GM19467 (cell line): ENCODE measurements around the gene ALKBH5.
"Not testable (repeated sequence)": the region's sequence is repeated elsewhere in the genome, so short reads cannot be mapped to it uniquely, and the experiment has no call there.

ENCODE experiments used
- ATAC-seq: cut with Tn5 transposase; IDR thresholded peaks from one replicate; pipeline ENCODE4 v1.9.1; 2021; ENCODE audit warnings: mild to moderate bottlenecking, moderate library complexity; ENCODE audit not compliant: unreplicated experiment

Gene ALKBH5

GRCh38 chr17:18216906-18217305 is 33.3 kb downstream of the ALKBH5 start:
- ATAC-seq = not testable (repeated sequence)

GRCh38 chr17:18217412-18218015 is 33.9 kb downstream of the ALKBH5 start:
- no peak for ATAC-seq

DNA sequence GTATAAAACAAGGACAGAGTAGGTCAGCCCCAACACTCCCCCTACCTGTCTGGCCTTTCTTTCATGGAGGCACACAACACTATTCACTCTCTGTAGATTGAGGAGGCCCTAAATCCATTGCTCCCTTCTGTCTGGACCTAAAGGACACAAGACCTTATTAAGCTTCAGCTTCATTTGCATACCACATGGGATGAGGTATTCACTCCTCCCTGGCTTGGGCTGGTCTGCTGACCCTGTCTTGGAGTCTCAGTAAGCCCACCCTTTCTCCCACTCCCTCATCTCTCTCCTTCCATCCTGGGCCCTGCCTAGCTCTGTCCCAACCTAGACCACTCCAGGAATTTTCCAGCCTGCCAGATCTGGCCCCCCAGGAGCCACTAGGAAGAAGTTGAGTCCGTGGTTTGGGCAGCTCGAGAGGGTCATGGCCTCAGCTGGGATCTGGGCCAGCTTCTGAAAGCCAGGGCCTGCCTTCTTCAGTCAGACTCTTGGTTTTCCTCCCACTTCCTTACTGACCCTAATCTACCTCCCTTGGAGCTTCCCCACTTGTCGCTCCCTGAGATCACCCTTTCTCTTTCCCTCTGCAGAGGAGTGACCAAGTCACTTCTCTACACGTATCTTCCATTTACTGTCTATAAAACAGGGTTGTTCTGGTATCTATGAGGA is 35.3 kb downstream of the ALKBH5 start:
- no peak for ATAC-seq

DNA sequence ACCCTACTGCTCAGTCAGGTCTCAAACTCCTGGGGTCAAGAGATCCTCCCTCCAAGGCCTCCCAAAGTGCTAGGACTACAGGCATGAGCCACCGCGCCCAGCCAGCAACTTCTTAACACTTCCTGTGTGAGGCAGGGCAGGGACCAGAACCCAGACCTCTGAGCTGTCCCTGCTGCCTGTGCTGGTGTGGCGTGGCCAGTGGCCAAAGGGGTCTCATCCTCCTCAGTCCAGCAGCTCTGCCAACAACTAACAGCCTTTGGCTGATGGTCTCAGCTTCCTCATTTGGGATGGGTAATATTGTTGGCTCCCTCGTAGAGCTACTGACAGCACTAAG is 40.4 kb downstream of the ALKBH5 start:
- ATAC-seq = no peak

GRCh38 chr17:18224387-18225120 is 40.9 kb downstream of the ALKBH5 start:
- ATAC-seq = no peak

GRCh38 chr17:18225121-18225641 is 41.6 kb downstream of the ALKBH5 start, which contains the start of gene LLGL1:
LLGL1 (plus strand) TSS chr17:18225635; CDS start chr17:18225683, 48 bp downstream.
- peak; percentile 85 for ATAC-seq

- no peak for ATAC-seq
These were observed 42.1 kb downstream of the ALKBH5 start for GRCh38 chr17:18225642-18226283.

GRCh38 chr17:18226284-18226945 is 42.8 kb downstream of the ALKBH5 start:
- ATAC-seq = no peak

DNA sequence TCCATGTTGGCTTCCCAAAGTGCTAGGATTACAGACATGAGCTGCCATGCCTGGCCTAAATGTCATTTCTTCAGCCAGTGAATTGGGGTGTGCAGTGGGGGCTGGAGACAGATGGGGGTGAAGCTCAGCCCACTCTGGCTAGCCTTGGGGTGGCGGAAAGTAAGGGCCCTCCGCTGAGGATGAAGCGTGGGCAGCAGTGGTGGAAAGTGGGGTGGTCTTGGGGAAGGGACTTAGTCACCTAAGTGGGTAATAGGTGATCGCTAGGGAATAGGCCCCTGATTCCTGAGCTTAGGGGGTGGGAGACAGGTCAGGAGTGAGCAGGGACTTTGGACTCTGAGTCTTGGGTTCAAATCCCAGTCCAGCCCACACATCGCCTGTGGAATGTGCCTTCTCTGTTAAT is 44.0 kb downstream of the ALKBH5 start:
- ATAC-seq = no peak

GRCh38 chr17:18228176-18228682 is 44.6 kb downstream of the ALKBH5 start:
- ATAC-seq = no peak

GRCh38 chr17:18229254-18229653 is 45.6 kb downstream of the ALKBH5 start:
- no peak for ATAC-seq

DNA sequence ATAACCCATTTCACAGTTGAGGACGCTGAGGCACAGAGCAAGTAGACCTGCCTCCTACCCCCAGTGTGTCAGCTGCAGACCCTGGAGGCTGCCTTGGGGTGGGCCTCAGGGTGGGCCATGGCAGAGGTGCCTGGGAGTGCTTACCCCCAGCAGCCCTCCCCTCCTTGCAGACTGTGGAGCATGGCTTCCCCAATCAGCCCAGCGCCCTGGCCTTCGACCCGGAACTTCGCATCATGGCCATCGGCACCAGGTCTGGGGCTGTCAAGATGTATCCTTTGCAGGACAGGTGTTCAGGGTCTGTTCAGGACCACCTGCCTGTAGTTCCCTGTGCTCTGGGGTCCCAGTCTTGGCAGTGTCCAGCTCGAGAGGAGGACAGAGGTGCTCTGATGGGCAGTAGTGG is 46.1 kb downstream of the ALKBH5 start:
- ATAC-seq = no peak

- ATAC-seq = no peak
These were observed 46.9 kb downstream of the ALKBH5 start for GRCh38 chr17:18230288-18231141.

- no peak for ATAC-seq
These were observed 47.5 kb downstream of the ALKBH5 start for GRCh38 chr17:18231164-18231563.

DNA sequence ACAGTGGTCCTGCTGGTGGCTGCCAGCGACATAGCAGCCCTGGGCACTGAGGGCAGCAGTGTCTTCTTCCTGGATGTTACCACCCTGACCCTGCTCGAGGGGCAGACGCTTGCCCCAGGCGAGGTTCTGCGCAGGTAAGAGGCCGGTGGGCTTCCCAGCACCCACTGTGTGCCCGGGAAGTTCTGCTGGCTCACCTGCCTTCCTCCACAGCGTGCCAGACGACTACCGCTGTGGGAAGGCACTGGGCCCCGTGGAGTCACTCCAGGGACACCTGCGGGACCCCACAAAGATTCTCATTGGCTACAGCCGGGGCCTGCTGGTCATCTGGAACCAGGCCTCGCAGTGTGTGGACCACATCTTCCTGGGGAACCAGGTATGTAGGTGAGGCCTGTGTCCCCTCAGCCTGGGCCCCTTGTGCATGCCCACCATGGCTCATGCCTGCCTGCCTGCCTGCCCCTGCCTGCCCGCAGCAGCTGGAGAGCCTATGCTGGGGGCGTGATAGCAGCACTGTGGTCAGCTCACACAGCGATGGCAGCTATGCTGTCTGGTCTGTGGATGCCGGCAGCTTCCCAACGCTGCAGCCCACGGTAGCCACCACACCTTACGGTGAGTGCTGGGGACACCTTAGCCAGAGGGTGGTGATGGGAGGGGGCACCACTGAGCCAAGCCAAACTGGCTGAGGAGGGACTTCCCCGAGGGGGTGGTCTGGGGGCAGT is 50.3 kb downstream of the ALKBH5 start:
- no peak for ATAC-seq

DNA sequence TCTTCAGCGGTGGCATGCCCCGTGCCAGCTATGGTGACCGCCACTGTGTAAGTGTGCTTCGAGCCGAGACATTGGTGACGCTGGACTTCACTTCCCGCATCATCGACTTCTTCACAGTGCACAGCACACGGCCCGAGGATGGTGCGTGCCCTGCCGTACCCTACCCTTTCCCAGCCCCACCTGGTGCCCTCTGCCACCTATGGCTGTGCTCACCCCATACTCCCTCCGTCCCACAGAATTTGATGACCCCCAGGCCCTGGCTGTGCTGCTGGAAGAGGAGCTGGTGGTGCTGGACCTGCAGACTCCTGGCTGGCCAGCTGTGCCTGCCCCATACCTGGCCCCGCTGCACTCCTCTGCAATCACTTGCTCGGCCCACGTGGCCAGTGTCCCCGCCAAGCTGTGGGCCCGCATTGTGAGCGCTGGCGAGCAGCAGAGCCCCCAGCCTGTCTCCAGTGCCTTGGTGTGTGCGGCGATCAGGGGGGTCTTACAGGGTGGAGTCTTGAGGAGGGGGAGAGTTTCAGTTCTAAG is 51.3 kb downstream of the ALKBH5 start:
- ATAC-seq = no peak

GRCh38 chr17:18235743-18236256 is 52.2 kb downstream of the ALKBH5 start:
- ATAC-seq = no peak

DNA sequence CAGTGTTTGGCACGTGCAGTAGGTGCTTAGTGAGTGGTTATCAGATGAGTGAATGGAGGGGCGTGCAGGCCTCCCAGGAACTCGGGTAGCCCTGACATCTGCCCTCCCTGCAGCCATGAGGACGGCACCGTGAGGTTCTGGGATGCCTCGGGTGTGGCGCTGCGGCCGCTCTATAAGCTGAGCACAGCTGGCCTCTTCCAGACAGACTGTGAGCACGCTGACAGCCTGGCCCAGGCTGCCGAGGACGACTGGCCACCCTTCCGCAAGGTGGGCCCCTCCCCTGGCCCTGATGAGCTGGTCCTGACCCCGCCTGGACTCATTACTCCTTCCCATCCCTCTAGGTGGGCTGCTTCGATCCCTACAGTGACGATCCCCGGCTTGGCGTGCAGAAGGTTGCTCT is 52.9 kb downstream of the ALKBH5 start:
- ATAC-seq = no peak

- no peak for ATAC-seq
These were observed 53.8 kb downstream of the ALKBH5 start for GRCh38 chr17:18237461-18237860.
